RWPE2 (cell line): Measurements from ENCODE around the gene VWF.

ENCODE experiments used
- ATAC-seq: fragments of 200-7000 bp; cut with Tn5 transposase; 3 replicates; pipeline ENCODE4 v1.9.1; 2021; ENCODE audit warnings: low read depth
- DNase-seq: peaks from one replicate; pipeline ENCODE4 v3.0.0-alpha.2; 2020; ENCODE audit warnings: low spot score
- H3K27ac ChIP-seq: fragments of 450-650 bp; 2 replicates; pipeline ENCODE4 v1.5.1; 2017; ENCODE audit warnings: mild to moderate bottlenecking; ENCODE audit not compliant: poor library complexity, severe bottlenecking
- H3K27me3 ChIP-seq: fragments of 250-450 bp; sonication (Bioruptor Pico); 2 replicates; pipeline ENCODE4 v1.5.1; 2021; ENCODE audit warnings: mild to moderate bottlenecking, moderate library complexity; ENCODE audit not compliant: insufficient read depth, poor library complexity, severe bottlenecking
- H3K36me3 ChIP-seq: fragments of 250-450 bp; sonication (Bioruptor Pico); 2 replicates; pipeline ENCODE4 v1.5.1; 2020; ENCODE audit warnings: low read depth, mild to moderate bottlenecking, moderate library complexity
- H3K4me1 ChIP-seq: fragments of 250-450 bp; sonication (Bioruptor Pico); 2 replicates; pipeline ENCODE4 v1.5.1; 2021; ENCODE audit warnings: mild to moderate bottlenecking, moderate library complexity; ENCODE audit not compliant: insufficient read depth, poor library complexity, severe bottlenecking
- H3K4me3 ChIP-seq: fragments of 250-450 bp; sonication (Bioruptor Pico); 2 replicates; pipeline ENCODE4 v1.5.1; 2021; ENCODE audit warnings: mild to moderate bottlenecking, moderate library complexity; ENCODE audit not compliant: severe bottlenecking
- H3K9me3 ChIP-seq: fragments of 250-450 bp; sonication (Bioruptor Pico); 2 replicates; pipeline ENCODE4 v1.5.1; 2021; ENCODE audit warnings: mild to moderate bottlenecking, moderate library complexity; ENCODE audit not compliant: severe bottlenecking
- TF ChIP-seq, protein P1 (sequence below): fragments of 450-650 bp; IDR thresholded peaks from one replicate; pipeline ENCODE4 v1.5.1; 2017; ENCODE audit warnings: mild to moderate bottlenecking, moderate library complexity; ENCODE audit not compliant: poor library complexity, severe bottlenecking

The VWF gene

DNA sequence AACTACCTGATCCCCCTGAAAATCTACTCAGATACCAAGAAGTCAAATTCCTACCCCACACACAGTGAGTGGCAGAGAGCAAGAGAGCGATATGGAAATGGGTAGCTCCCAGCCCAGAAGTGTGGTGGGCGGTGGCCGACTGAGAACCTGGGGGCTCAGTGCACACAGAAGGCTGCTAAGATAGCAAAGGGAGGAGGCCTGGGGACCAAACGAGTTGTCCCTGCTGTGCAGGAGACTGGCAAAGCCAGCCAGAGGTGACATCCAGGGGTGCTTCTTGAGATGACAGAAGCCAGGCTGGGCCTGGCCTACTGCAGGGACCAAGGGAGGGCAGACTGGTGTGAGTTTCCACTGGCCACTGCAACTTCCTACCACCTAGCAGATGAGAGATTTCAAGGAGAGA is 52.9 kb downstream of the VWF start:
- no peaks in the 10 kb centered on the region for H3K27me3 ChIP-seq
- H3K4me1 ChIP-seq, result peaks cover 7% of the 10 kb centered on the region
- no peak overlapping the region for H3K27ac ChIP-seq
- no peak overlapping the region for H3K4me3 ChIP-seq
- no peak for ATAC-seq
- TF ChIP-seq, protein P1, sequence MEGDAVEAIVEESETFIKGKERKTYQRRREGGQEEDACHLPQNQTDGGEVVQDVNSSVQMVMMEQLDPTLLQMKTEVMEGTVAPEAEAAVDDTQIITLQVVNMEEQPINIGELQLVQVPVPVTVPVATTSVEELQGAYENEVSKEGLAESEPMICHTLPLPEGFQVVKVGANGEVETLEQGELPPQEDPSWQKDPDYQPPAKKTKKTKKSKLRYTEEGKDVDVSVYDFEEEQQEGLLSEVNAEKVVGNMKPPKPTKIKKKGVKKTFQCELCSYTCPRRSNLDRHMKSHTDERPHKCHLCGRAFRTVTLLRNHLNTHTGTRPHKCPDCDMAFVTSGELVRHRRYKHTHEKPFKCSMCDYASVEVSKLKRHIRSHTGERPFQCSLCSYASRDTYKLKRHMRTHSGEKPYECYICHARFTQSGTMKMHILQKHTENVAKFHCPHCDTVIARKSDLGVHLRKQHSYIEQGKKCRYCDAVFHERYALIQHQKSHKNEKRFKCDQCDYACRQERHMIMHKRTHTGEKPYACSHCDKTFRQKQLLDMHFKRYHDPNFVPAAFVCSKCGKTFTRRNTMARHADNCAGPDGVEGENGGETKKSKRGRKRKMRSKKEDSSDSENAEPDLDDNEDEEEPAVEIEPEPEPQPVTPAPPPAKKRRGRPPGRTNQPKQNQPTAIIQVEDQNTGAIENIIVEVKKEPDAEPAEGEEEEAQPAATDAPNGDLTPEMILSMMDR, result no peak
- no peaks in the 10 kb centered on the region for H3K36me3 ChIP-seq
- no peak for DNase-seq
- no peaks in the 10 kb centered on the region for H3K9me3 ChIP-seq

DNA sequence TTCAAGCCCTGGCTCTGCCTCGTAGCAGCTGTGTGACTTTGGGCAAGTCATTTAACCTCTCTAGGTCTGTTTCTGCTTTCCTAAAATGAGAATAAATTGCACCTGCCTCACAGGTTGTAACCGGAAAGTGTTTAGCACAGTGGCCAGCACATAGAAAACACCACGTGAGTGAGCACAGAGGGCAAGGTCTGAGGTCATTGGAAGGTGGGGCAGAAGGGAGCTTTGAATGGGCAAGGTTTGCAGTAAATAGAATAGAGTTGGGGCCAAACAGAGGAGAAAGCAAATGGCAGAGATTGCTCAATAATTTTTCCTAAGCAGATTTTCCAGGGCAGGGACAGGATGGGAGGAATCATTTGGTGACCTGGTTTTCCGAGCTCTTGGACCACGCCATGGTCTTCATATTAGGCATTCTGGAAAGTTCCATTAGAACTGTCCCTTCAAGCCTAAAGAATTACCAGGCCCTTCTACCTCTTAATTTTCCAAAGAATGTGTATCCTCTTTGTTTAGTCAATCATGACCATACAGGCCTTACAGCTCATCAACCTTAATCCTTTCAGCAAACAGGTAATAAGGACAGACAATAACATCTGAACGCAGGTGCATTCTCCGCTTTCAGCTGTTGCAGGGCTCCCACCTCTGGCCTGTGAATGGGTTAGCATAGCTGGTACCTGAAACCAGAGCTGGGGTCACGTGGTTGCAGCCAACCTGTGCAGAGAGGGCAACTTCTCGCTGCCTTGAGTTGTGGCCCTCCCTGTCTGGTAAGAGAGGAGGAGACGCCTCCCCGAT is 53.8 kb downstream of the VWF start:
- Histone ChIP-seq H3K36me3 (no peaks in the 10 kb centered on the region), H3K4me1 (peaks cover 7% of the 10 kb centered on the region), H3K27ac (no peak overlapping the region), H3K4me3 (no peak overlapping the region), H3K27me3 (no peaks in the 10 kb centered on the region), H3K9me3 (no peaks in the 10 kb centered on the region)
- DNase-seq (no peak), ATAC-seq (peak; percentile 34; the same call in 2 of the 3 replicates)
- TF ChIP-seq, protein P1, result no peak

GRCh38 chr12:6069437-6070093 is 54.9 kb downstream of the VWF start:
- TF ChIP-seq, protein P1, result no peak
- ATAC-seq, result peak; percentile 59
- no peak overlapping the region for H3K27ac ChIP-seq

GRCh38 chr12:6068227-6068626 is 56.2 kb downstream of the VWF start:
- H3K27me3 ChIP-seq, result no peaks in the 10 kb centered on the region
- TF ChIP-seq, protein P1, result no peak
- H3K4me1 ChIP-seq, result peaks cover 7% of the 10 kb centered on the region
- H3K9me3 ChIP-seq, result no peaks in the 10 kb centered on the region
- no peak for DNase-seq
- no peak overlapping the region for H3K27ac ChIP-seq
- no peak overlapping the region for H3K4me3 ChIP-seq
- ATAC-seq, result no peak
- no peaks in the 10 kb centered on the region for H3K36me3 ChIP-seq

More at GRCh38 chr12:6069437-6070093, 54.9 kb downstream of the VWF start:
- peaks cover 7% of the 10 kb centered on the region for H3K4me1 ChIP-seq
- no peak for DNase-seq
- no peaks in the 10 kb centered on the region for H3K36me3 ChIP-seq
- H3K9me3 ChIP-seq, result no peaks in the 10 kb centered on the region
- H3K4me3 ChIP-seq, result no peak overlapping the region
- H3K27me3 ChIP-seq, result no peaks in the 10 kb centered on the region
